Stimulated activated CD8-positive, alpha-beta memory T cell treated with anti-CD3 and anti-CD28 coated beads, Interleukin-15, amount 100 ng/mL, for 1 hour (primary cell): ENCODE results near the gene CLDN11.

ENCODE experiments used
- DNase-seq: peaks from one replicate; pipeline ENCODE4 v3.0.0-alpha.2; 2020; ENCODE audit warnings: low read depth

Gene CLDN11

GRCh38 chr3:170426240-170426797 is 7.7 kb downstream of the CLDN11 start:
- no peak for DNase-seq

- DNase-seq, result no peak
Observed at GRCh38 chr3:170428095-170428494, 9.4 kb downstream of the CLDN11 start.

DNA sequence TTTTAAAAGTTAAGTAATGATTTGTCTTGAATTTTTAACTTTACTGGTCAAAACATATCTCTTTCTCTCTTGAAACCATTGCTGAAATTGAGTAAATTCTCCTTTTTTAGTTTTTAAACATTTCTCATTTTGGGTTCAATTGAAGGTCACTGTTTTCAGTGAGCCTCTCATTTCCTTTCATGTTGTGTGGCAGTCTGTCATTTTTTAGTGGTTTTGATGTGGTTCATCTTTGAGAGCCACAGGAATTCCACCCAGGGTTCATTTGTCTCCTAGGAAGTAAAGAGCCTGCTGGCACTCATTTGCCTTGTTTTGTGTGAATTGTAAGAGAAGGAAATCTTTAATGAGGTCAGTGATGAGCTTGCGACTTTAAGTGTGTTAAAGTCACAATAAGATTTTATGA is 10.4 kb downstream of the CLDN11 start:
- DNase-seq, result no peak

DNA sequence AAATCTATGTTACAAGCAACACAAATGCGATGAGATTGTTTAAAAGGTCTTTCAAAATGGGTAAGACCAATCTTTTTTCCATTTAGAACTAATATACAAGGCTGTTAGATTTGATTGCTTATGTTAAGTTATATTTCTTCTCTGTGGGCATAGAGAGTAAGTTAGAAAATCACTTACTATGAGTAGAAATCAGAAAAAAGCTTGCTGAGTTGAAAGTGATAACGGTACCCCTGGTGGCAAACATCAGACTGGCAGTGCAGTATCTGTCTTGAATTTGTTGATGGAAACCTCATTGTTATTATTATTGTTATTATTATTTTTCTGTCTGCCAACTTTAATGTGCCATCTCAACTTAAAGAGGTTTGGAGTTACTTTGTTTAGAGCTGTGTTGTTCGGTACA is 12.4 kb downstream of the CLDN11 start:
- DNase-seq, result no peak

DNA sequence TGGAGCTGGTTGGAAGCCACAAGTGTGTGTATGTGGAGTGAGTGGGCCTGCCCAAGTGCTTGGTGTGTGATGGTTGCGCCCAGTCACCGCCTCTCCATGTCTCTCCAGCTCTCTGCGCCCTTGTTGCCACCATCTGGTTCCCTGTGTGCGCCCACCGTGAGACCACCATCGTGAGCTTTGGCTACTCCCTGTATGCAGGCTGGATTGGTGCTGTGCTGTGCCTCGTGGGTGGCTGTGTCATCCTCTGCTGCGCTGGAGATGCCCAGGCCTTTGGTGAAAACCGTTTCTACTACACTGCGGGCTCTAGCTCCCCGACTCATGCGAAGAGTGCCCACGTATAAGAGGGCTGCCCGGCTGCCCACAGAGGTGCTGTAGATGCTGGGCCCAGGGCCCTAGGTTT is 13.7 kb downstream of the CLDN11 start:
- no peak for DNase-seq

GRCh38 chr3:170436697-170437096 is 18.0 kb downstream of the CLDN11 start:
- DNase-seq, result no peak

DNA sequence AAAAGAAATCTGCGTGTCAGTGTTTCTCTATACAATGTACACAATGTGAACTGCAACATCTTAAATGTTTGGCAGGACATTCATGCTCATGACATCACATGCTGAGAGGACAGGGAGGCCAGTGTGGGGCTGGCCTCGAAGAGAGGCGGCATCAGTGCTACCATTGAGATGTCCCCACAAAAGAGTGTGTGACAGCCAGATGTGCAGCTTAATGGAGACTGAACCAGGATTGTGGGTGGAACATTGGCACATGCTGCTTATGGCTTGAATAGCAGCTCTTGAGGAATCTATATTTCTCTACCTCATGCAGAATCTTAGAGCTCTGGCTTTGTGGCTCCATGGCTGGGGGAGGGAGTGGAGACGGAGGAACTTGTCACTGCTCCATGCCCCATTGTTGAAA is 18.5 kb downstream of the CLDN11 start:
- DNase-seq, result no peak

GRCh38 chr3:170437696-170438407 is 19.2 kb downstream of the CLDN11 start:
- no peak for DNase-seq

DNA sequence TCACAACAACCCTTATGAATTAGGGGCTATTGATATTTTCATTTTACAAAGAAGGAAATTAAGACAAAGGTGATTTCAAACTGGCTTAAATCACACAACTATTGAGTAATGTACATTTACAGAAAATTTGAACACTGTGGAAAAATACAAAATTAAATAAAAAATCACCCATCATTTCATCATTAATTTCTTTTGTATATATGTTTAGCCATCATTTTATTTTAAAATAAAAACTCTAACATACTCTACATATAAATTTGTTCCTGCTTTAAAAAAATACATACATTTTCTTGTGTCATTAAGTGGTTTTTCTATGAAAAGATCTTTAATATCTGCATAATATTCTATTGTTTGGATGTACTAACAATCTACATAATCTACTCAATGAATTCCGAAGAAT is 20.2 kb downstream of the CLDN11 start:
- DNase-seq, result no peak

GRCh38 chr3:170440344-170440743 is 21.7 kb downstream of the CLDN11 start:
- DNase-seq, result no peak

DNA sequence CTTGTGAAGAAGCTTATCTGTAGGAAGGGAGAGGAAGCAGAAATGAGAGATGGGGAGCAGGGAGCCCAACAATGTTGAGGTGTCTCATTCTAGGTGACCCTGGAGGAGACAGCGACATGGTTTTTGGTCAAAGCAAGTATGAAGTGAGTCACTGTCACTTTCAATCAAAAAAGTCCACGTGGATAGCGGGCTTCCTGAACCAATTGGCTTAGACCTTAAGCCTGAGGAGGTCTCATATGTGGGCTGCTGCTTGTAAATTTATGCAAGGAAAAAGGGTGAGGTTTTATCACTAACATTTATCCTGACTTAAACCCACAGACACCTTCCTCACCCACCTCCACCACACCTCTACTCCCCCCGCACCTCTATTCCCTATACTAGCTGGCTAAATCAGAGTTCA is 22.7 kb downstream of the CLDN11 start:
- no peak for DNase-seq

DNA sequence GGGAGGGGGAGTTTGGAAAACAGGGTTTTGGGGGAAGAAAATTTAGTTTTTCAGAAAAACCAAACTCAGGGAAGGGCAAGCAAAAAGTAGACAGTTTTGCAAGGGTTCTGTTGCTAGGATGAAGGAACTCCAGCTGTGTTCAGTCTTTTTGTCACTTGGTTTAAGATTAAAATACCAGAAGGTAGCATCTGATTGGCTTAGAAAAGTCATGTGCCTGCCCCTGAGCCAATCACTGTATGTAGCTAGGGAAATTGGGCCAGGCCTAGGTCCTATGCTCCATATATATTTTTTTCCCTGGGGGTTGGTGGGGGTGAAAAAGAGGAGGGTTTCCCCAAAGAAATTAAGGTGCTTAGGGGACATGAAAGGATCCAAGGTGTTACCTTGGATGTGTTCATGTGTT is 24.3 kb downstream of the CLDN11 start:
- DNase-seq, result no peak

DNA sequence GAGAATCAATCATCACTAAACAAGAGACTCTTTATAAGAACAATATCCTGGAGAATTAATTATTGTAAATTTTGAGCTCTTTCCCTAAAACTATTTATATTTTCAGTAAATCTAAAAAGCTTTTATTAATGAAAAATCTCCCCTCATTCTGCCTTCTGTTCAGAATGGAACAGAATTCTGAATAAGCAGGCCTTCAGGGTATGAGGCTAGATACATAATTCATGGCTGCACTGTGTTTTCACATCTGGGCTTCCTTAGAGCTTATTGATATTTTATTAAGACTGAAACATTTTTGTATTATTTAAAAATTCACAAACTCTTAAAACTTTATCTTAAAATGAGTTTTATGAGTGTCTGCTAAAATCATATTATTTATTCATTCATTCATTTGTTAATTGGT is 24.8 kb downstream of the CLDN11 start:
- DNase-seq, result no peak

DNA sequence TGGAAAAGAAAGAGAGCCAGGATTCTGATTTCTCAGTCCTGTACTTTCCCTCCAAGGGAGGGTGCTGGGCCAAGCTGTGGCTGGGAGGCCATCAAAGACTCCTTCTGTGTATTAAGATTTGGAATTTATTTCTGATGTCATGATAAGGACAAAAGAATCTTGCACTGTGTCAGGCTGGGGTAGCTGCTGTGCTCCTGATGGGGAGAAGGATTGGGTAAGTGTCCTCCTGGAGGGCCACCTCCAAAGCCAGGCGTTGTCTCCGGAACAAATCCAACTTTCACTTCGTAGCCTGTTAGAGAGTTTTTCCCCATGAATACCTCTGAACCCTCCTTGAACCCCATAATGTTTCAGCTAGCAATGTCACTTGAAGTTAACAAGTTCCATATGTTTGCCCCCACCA is 29.9 kb downstream of the CLDN11 start:
- DNase-seq, result no peak

- no peak for DNase-seq
Observed at GRCh38 chr3:170450039-170450438, 31.4 kb downstream of the CLDN11 start.

DNA sequence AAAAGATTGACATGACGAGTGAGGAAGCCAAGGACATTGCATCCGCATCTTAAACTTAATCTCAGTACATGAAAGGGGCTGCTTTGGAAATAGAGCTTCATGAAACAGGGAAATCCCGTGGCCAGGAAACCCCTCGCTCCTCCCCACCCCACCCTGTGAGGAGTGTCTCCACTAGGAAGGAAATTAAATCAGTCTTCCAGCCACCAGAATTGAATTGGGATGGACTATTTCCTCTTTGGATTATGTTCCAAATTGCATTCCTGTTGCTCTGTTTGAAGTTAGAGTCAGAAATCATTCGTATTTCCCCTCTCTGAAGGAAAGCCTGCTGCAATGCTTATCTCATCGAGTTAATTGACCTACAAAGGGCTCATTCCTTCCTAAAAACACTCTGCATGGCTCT is 35.8 kb downstream of the CLDN11 start:
- no peak for DNase-seq

DNA sequence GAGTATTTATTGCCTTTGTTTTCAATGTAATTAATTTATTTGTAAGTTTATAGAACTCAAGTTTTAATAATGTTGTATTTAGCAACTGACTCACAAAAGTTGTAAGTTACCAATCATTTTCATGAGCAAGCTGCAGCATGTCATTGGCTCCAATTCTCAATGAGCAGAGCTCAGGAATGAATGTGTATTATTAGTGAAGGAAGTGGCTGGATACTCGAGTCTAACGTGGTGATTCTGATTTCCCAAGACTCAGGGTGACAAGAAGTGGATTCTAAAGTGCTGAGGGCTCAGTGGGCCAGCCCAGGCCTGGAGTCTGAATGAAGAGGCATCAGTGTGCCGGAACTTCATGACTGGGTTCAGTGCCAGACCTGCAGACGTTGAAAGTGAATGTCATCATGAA is 39.6 kb downstream of the CLDN11 start:
- DNase-seq, result no peak

DNA sequence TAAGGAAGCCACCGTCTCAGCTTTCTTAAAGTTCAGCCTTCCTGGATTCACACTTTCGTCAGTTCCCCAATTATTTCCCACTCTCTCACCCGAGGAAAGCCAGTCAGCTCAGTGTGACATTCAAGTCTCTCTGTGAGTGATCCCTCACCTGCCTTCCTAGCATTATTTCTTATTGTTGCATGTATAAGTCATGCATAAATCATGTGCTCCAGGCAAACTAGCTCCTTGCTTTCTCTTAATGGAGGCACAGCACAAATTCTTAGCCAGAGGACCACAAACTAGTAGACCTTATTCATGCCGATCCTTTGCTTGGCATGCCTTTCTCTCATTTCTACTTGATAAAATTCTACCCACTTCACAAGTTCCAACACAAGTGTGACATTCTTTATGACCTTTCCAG is 44.3 kb downstream of the CLDN11 start:
- no peak for DNase-seq

DNA sequence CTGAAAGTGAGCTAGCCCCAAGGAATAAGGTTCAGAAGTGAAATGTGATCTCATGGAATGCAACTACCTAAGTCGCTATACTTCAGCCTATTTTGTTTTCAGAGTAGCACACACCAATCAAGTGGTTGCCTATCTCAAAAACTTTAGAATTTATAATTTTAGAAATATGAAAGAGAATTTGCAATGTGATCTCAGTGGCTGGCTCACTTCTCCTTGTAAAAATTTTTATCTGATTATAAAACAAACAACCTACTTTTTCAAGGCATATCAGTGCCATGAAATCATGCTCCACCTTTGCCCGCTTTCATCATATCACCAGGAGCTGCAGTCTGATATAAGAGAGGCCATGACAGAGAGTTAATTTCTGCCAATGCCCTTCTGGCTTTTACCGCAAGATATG is 47.3 kb downstream of the CLDN11 start:
- no peak for DNase-seq

- DNase-seq, result no peak
Observed at GRCh38 chr3:170467007-170467406, 48.3 kb downstream of the CLDN11 start.

DNA sequence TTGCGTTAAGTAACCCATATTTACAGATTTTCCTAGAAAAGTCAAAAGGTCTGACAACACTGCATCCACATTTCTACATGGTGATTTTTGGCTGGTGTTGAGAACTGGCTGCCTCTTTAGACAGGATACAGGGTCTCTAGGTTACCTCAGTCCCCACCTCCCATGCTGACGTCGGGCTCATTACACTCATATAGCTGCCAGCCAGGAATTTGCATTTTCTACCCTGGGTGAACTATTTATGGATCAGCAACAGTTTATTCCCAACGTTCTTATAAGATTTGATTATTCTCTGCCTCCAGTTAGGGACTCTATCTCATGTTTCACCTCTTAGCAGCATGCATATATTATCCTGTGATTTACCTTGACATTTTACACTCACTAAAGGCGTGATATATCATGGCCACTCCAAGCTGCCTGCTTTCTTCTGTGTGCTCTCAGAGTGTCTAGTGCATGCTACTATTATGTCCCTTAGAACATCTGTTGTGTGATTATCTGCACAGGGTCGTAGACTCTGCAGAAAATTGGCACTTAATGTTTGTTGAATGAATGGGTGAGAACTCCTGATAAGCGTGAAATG is 49.0 kb downstream of the CLDN11 start:
- no peak for DNase-seq

DNA sequence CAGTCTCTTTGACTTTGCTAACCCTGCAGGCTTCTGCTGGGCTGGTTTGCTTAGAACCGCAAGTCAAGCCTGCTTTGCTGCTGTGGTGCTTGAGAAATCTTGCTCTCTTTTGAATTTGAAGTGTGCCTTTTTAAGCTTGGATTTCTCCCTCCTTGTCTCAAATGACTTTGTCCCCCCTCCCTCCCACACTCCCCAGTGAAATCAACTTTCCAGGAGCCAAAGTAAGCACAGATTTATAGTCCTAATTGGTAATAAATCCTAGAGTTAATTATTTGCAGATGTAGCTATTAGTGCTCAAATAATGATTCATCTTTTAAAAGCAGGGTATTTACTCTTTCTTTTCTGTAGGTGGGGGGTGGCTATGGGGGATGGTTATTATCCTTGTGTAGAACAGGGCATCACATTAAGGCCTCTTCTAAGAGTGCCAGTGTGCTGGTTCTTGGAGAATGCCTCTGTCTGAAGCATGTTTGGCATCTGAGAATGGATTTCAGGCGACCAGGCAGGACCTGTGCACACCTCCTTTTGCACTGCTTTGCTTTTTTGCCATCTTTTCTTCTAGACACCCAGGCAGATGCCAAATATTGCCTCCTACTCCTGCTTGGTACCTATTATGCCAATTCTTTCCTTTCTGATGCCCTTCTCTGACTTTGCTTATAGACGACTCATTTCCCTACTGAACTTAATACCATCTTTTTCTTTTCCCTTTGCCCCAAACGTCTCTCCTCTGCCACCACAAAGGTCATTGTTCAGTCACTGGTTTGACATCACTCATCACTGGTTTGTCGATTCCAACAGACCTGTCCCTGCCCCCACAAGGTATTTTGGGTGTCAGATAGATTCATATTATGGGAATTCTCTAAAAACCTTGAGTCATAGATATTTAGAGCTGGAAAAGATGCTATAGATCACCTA is 50.7 kb downstream of the CLDN11 start:
- no peak for DNase-seq
